ENCODE results near the gene YY1. TPM values are rescaled to one million over a fixed set of nuclear protein-coding genes. Genes with fewer than 3 reads are reported as not detected.
A peak's percentile ranks its signal among the peaks of the same experiment; 100 is the strongest.

Gene YY1
- total and polyA plus RNA-seq, 2 of the 8 experiments (the other 6 are each of a cell fraction or from before 2014, with no cell fraction given), result 26.4 to 106 TPM

DNA sequence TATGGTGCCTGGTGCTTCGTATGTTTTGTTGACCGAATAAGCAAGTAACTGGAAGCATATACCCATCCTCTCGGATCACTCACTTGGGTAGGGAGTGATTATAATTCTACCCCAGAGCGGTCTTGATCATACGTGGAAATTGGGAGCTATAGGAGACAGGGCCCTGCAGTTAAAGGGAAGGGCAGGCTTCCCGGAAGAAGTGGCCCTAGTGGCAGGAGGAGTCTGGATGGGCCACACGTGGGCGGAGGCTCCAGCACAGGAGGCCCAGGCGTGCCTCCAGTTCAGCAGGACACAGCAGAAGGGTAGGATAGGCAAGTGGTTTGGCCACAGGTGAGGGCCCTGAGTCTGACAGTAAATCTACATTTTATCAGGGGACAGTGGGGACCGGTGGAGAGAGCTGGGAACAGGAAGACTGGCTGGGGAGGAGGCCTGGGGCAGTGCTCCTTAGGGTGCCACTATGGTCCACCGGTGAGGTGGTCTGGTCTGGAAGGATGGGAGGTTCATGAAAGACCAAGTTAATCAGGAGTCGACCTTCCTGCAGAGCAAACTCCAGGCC lies 23.5 kb upstream of the YY1 start:
- FAIRE-seq (no peak), DNase-seq (ENCODE audit: low read depth in 1 of 2, low spot score in 2 of 2) (no peak)
- Histone ChIP-seq H3K4me1 (replicated peaks in 1 of 4; ENCODE audit: control insufficient read depth in 3 of 4, insufficient read depth in 4 of 4, low read length in 3 of 4) (peaks cover 4 to 8% (median 7%) of the 10 kb centered on the region in 4 experiments; a peak in 5 of 7 replicates), H3K4me3 (ENCODE audit: extremely low read depth in 1 of 4, insufficient read depth in 2 of 4, low read depth in 3 of 4, low read length in 4 of 4) (no peak overlapping the region), H3K4me2 (ENCODE audit: insufficient read depth in 1 of 2, low read depth in 2 of 2, low read length in 2 of 2) (peak overlapping the region; percentile 65 to 67; a peak in 2 of 4 replicates), H2AFZ (ENCODE audit: low read length) (no peak overlapping the region), H2BK12ac (ENCODE audit: low read depth, low read length) (peak overlapping the region; percentile 84), H3K4ac (replicated peaks; ENCODE audit: insufficient read length, low read depth, low read length) (peak overlapping the region; percentile 10), H3K56ac (replicated peaks; ENCODE audit: insufficient read length, low read depth, low read length) (no peak overlapping the region), H3K9ac (replicated peaks in 1 of 4; ENCODE audit: extremely low read depth in 1 of 4, low read depth in 3 of 4, low read length in 3 of 4) (peak overlapping the region in 1 of 4 experiments; percentile 7; a peak in 1 of 7 replicates), H3K36me3 (ENCODE audit: control insufficient read depth in 2 of 4, insufficient read depth in 4 of 4, low read length in 3 of 4) (no peaks in the 10 kb centered on the region), H3K27ac (ENCODE audit: low read depth, low read length) (no peak overlapping the region; the same call in 1 of the 2 replicates), H4K5ac (ENCODE audit: insufficient read length, low read depth, low read length) (no peak overlapping the region), H3K18ac (ENCODE audit: extremely low read depth, low read length) (peak overlapping the region; percentile 19; the same call in 1 of the 2 replicates), H2BK120ac (replicated peaks; ENCODE audit: low read depth, low read length) (no peak overlapping the region), H4K20me1 (replicated peaks in 1 of 2; ENCODE audit: control insufficient read depth in 1 of 2, insufficient read depth in 2 of 2, low read length in 2 of 2) (no peaks in the 10 kb centered on the region), H2BK20ac (ENCODE audit: low read length) (no peak overlapping the region), H2BK15ac (ENCODE audit: low read length) (0 out of 2 replicates have a peak overlapping the region, but pooled peaks have one; percentile 72), H4K8ac (ENCODE audit: extremely low read depth, insufficient read depth, low read length) (no peak overlapping the region), H3K79me2 (ENCODE audit: control insufficient read depth in 1 of 2, insufficient read depth in 2 of 2, low read length in 2 of 2) (peaks cover 5 to 29% of the 10 kb centered on the region in 2 experiments; a peak in 3 of 4 replicates), H3K9me3 (ENCODE audit: insufficient read depth in 2 of 2, low read depth in 1 of 2, low read length in 1 of 2) (no peaks in the 10 kb centered on the region), H3K23me2 (ENCODE audit: low read depth, low read length) (peaks cover 5% of the 10 kb centered on the region; the same call in 1 of the 2 replicates), H2BK5ac (ENCODE audit: low read depth, low read length) (no peak overlapping the region; the same call in 1 of the 2 replicates), H3K79me1 (ENCODE audit: low read depth, low read length) (peaks cover 6% of the 10 kb centered on the region), H3K14ac (ENCODE audit: insufficient read length) (no peak overlapping the region), H3K27me3 (replicated peaks in 1 of 4; ENCODE audit: control insufficient read depth in 3 of 4, extremely low read depth in 1 of 4, insufficient read depth in 3 of 4, low read length in 3 of 4) (no peaks in the 10 kb centered on the region; a peak in 1 of 7 replicates), H4K91ac (replicated peaks; ENCODE audit: insufficient read length, low read length) (peak overlapping the region; percentile 70), H3K23ac (ENCODE audit: insufficient read length) (no peak overlapping the region), H2AK5ac (ENCODE audit: low read depth, low read length) (peak overlapping the region; percentile 90; the same call in 1 of the 2 replicates)
- TF ChIP-seq RXRA (IDR thresholded peaks at IDR 0.05; ENCODE audit: insufficient read depth, low read depth, low read length) (no peak), CBX8 (IDR thresholded peaks at IDR 0.05; ENCODE audit: borderline replicate concordance, low read depth, low read length) (no peak), SIN3A (conservative IDR thresholded peaks at IDR 0.05 in 1 of 2, IDR thresholded peaks at IDR 0.05 in 1 of 2; ENCODE audit: low read depth in 1 of 2, low read length in 2 of 2) (no peak), SRF (IDR thresholded peaks at IDR 0.05; ENCODE audit: low read depth, low read length) (no peak), ZNF274 (IDR thresholded peaks at IDR 0.05; ENCODE audit: borderline replicate concordance, extremely low read depth, low read length) (no peak)
- POLR2A ChIA-PET (ENCODE audit: partially characterized antibody), result interaction anchor here (1.0 to 3.1 kb wide), 8 partner anchors 8 to 99 kb away, joined by 3 to 18 read pairs (median 5); no protein-coding TSS in a partner anchor
- 89% methylated on average over 12 of the region's 12 CpGs; no CpG with 5 or more reads in 1 of the 2 experiments for WGBS, 2 experiments (ENCODE audit: extremely low coverage in 1 of 2, insufficient coverage in 1 of 2, insufficient read length in 1 of 2, insufficient replicate concordance in 2 of 2, low coverage in 1 of 2, low lambda C conversion rate in 2 of 2, missing lambda C conversion rate in 1 of 2)
- CTCF ChIA-PET (ENCODE audit: partially characterized antibody), result interaction anchor here (0.7 to 1.6 kb wide), 9 partner anchors 8 to 318 kb away, joined by 3 to 7 read pairs (median 4); no protein-coding TSS in a partner anchor
